Progenitor cell of endocrine pancreas (in vitro differentiated cells): ENCODE data around the gene TULP1. TPM values are rescaled to one million over a fixed set of nuclear protein-coding genes. Genes with fewer than 3 reads are reported as not detected.

Experiments used
- DNase-seq: peaks from one replicate; pipeline ENCODE4 v3.0.0; 2021; ENCODE audit warnings: low spot score; ENCODE audit not compliant: unreplicated experiment
- H3K27ac Mint-ChIP-seq: 2 replicates; pipeline ENCODE4 v1.8.0; 2021; ENCODE audit warnings: mild to moderate bottlenecking, moderate library complexity, mixed read lengths
- H3K27me3 Mint-ChIP-seq: 2 replicates; pipeline ENCODE4 v1.8.0; 2021; ENCODE audit warnings: mixed read lengths
- H3K36me3 Mint-ChIP-seq: 2 replicates; pipeline ENCODE4 v1.8.0; 2022; ENCODE audit warnings: mixed read lengths; ENCODE audit not compliant: insufficient read depth
- H3K4me1 Mint-ChIP-seq: 2 replicates; pipeline ENCODE4 v1.8.0; 2021; ENCODE audit warnings: low read depth, mixed read lengths
- H3K4me3 Mint-ChIP-seq: 2 replicates; pipeline ENCODE4 v1.8.0; 2021; ENCODE audit warnings: low read depth, mild to moderate bottlenecking, moderate library complexity, mixed read lengths
- H3K9me3 Mint-ChIP-seq: 2 replicates; pipeline ENCODE4 v1.8.0; 2021; ENCODE audit warnings: low read depth, mixed read lengths
- long read RNA-seq: library from polyadenylated mRNA; unstranded; transcript quantifications from one replicate; pipeline ENCODE4 v2.0.0, GENCODE V29; 2020
- total RNA-seq: library from RNA; stranded (reverse); gene quantifications from 2 replicates; pipeline ENCODE4 v1.2.1, GENCODE V29; 2021
- TF ChIP-seq, protein P1 (sequence below): fragments of 200-600 bp; sonication (generic); IDR thresholded peaks from one replicate; pipeline ENCODE4 v1.5.0; 2021; ENCODE audit warnings: antibody characterized with exemption, mild to moderate bottlenecking; ENCODE audit not compliant: unreplicated experiment

The TULP1 gene
- 0.22 TPM in 2 replicates for total RNA-seq
- long read RNA-seq = 0 reads

DNA sequence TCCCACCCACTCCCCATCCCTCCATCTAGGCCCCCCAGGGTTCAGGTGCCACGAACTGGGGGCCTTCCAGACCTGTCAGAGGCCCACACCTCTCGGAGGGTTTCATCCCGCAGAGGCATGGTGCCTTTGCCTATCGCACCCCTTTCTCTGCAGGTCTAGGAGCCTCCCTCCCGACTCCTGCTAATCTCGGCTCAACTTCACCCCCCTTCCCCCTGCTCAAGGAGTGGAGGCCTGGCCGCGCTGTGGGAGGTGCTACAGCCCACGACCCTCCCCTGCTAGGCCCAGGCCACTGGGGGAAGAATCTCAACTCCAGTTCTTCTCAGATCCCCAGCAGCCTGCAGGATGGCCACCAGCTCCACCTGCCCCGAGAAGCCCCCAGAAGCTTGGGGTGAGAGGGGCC is at the start of gene TULP1:
Gene TULP1, minus strand, starts transcription at position 157 of the 400 bp plus-strand sequence. Its CDS starts 38 bp downstream, at position 119.
- Mint-ChIP-seq H3K9me3 (no peaks in the 10 kb centered on the region), H3K4me3 (no peak within 1 kb of the TSS), H3K36me3 (no peaks in the 10 kb centered on the region), H3K27ac (no peak within 1 kb of the TSS), H3K27me3 (peaks cover 23% of the 10 kb centered on the region), H3K4me1 (peaks cover 2% of the 10 kb centered on the region)
- DNase-seq = no peak
- TF ChIP-seq, protein P1, sequence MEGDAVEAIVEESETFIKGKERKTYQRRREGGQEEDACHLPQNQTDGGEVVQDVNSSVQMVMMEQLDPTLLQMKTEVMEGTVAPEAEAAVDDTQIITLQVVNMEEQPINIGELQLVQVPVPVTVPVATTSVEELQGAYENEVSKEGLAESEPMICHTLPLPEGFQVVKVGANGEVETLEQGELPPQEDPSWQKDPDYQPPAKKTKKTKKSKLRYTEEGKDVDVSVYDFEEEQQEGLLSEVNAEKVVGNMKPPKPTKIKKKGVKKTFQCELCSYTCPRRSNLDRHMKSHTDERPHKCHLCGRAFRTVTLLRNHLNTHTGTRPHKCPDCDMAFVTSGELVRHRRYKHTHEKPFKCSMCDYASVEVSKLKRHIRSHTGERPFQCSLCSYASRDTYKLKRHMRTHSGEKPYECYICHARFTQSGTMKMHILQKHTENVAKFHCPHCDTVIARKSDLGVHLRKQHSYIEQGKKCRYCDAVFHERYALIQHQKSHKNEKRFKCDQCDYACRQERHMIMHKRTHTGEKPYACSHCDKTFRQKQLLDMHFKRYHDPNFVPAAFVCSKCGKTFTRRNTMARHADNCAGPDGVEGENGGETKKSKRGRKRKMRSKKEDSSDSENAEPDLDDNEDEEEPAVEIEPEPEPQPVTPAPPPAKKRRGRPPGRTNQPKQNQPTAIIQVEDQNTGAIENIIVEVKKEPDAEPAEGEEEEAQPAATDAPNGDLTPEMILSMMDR = no peak

DNA sequence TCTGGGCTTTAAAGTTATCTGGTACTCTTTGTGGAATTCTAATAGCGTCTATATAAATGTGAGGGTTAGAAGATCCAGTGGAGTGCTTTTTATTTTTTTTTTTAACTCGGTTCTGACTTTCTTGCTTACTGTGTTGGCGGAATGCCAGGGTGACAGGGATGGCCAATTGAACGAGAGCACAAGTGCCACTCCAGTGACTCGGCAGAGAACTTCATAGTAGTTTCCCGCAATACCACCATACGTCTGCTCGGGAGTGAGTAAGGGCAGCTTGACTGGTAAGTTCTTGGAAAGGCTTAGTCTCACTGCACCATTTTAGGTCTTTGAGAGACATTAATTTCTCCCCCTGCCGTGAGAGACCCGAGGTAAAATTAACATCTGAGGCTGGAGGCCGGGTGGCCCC is 49.4 kb upstream of the TULP1 start:
- Mint-ChIP-seq H3K27ac (no peak overlapping the region), H3K9me3 (peaks cover 8% of the 10 kb centered on the region), H3K4me3 (no peak overlapping the region), H3K27me3 (peaks cover 12% of the 10 kb centered on the region), H3K4me1 (peaks cover 5% of the 10 kb centered on the region), H3K36me3 (peaks cover 3% of the 10 kb centered on the region)
- TF ChIP-seq, protein P1 = no peak
- DNase-seq = no peak

DNA sequence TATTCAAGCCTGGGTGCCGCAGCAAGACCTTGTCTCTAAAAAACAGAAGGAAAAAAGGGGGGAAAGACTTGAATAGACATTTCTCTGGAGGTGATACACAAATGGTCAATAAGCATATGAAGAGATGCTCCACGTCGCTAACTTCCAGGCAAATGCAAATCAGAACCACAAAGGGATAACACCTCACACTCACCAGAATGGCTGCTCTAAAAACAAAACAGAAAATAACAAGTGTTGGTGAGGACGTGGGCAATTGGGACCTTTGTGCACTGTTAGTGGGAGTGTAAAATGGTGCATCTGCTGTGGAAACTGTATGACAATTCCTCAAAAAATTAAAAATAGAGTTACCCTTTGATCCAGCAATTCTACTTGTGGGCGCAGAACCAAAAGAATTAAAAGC is 48.4 kb upstream of the TULP1 start:
- Mint-ChIP-seq H3K4me3 (no peak overlapping the region), H3K27me3 (peaks cover 12% of the 10 kb centered on the region), H3K27ac (no peak overlapping the region), H3K36me3 (no peaks in the 10 kb centered on the region), H3K4me1 (peaks cover 5% of the 10 kb centered on the region), H3K9me3 (no peaks in the 10 kb centered on the region)
- DNase-seq = no peak
- TF ChIP-seq, protein P1 = no peak

DNA sequence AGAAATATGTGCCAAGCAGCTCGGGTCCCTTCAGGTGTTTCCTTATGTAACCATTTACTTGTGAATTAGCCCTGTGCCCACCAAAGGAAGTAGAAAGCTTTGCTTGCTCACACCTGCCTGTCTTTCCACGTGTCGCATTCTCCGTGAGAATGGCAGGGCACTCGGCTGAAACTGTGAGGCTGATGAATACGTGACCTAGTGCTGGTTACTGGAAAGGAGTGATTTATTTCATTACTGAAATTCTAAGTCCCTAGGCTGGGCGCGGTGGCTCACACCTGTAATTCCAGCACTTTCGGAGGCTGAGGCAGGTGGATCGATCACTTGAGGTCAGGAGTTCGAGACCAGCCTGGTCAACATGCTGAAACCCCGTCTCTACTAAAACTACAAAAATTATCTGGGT is 45.9 kb upstream of the TULP1 start:
- Mint-ChIP-seq H3K36me3 (no peaks in the 10 kb centered on the region), H3K27ac (no peak overlapping the region)

DNA sequence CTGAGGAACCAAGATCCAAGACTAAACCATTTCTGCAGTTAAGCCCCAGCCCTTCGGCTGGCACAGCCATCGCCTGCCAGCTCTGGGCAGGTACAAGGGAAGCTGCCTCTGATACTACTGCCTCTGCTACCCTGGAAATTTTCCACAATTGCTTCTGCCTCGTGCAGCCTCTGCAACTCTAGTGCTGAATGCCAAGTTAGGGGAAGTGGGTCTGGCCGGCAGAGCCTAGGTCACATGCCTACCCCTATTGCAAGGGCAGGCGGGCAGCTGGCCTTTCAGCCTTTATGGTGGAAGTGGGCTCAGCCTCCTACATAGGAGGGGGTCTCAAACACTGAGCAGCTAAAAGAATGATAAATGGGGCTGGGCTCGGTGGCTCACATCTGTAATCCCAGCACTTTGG is 44.5 kb upstream of the TULP1 start:
- no peak for DNase-seq
- Mint-ChIP-seq H3K27me3 (no peaks in the 10 kb centered on the region), H3K9me3 (no peaks in the 10 kb centered on the region), H3K4me3 (no peak overlapping the region), H3K36me3 (no peaks in the 10 kb centered on the region), H3K4me1 (peaks cover 5% of the 10 kb centered on the region), H3K27ac (no peak overlapping the region)
- TF ChIP-seq, protein P1 = no peak

More for the DNA sequence above, 45.9 kb upstream of the TULP1 start:
- TF ChIP-seq, protein P1 = no peak
- peaks cover 4% of the 10 kb centered on the region for H3K27me3 Mint-ChIP-seq
- no peak for DNase-seq
- no peaks in the 10 kb centered on the region for H3K9me3 Mint-ChIP-seq
- no peak overlapping the region for H3K4me3 Mint-ChIP-seq
- H3K4me1 Mint-ChIP-seq = peaks cover 5% of the 10 kb centered on the region
